HG02678 (cell line): ENCODE data around the gene KRT33B.
"Not testable (repeated sequence)": the region's sequence is repeated elsewhere in the genome, so short reads cannot be mapped to it uniquely, and the experiment has no call there.

Source experiments
- ATAC-seq: cut with Tn5 transposase; IDR thresholded peaks from one replicate; pipeline ENCODE4 v1.9.1; 2021; ENCODE audit warnings: mild to moderate bottlenecking, moderate library complexity; ENCODE audit not compliant: unreplicated experiment

The KRT33B gene

GRCh38 chr17:41394254-41394996, 24.8 kb upstream of the KRT33B start:
- no peak for ATAC-seq

- no peak for ATAC-seq
Measured at GRCh38 chr17:41393826-41394225, 24.2 kb upstream of the KRT33B start.

GRCh38 chr17:41393294-41393693, 23.7 kb upstream of the KRT33B start:
- no peak for ATAC-seq

GRCh38 chr17:41392278-41392677, 22.7 kb upstream of the KRT33B start:
- no peak for ATAC-seq

GRCh38 chr17:41391535-41391934, 21.9 kb upstream of the KRT33B start:
- ATAC-seq: no peak

GRCh38 chr17:41390411-41390938, 20.9 kb upstream of the KRT33B start:
- no peak for ATAC-seq

- no peak for ATAC-seq
Measured at GRCh38 chr17:41387670-41388069, 18.1 kb upstream of the KRT33B start.

GRCh38 chr17:41386227-41386626, 16.6 kb upstream of the KRT33B start:
- no peak for ATAC-seq

GRCh38 chr17:41383690-41384089, 14.1 kb upstream of the KRT33B start:
- ATAC-seq: no peak

- no peak for ATAC-seq
Measured at GRCh38 chr17:41382394-41382793, 12.8 kb upstream of the KRT33B start.

- ATAC-seq: not testable (repeated sequence)
Measured at GRCh38 chr17:41381943-41382342, 12.3 kb upstream of the KRT33B start, which contains the start of gene KRT34. Gene KRT34, minus strand, starts transcription at chr17:41382306. Its CDS starts 60 bp downstream, at chr17:41382246.

GRCh38 chr17:41380091-41380490, 10.5 kb upstream of the KRT33B start:
- not testable (repeated sequence) for ATAC-seq

- no peak for ATAC-seq
Measured at GRCh38 chr17:41377546-41377945, 7.9 kb upstream of the KRT33B start.

- no peak for ATAC-seq
Measured at GRCh38 chr17:41369023-41369422, 590 bp downstream of the KRT33B start.

- ATAC-seq: no peak
Measured at GRCh38 chr17:41367426-41368075, 2.1 kb downstream of the KRT33B start.

- ATAC-seq: no peak
Measured at GRCh38 chr17:41366070-41366469, 3.5 kb downstream of the KRT33B start.

- no peak for ATAC-seq
Measured at GRCh38 chr17:41363881-41364280, 5.7 kb downstream of the KRT33B start.

GRCh38 chr17:41360296-41360995, 9.2 kb downstream of the KRT33B start:
- no peak for ATAC-seq

- ATAC-seq: no peak
Measured at GRCh38 chr17:41354536-41354935, 15.1 kb downstream of the KRT33B start.

GRCh38 chr17:41352597-41353366, 16.8 kb downstream of the KRT33B start:
- ATAC-seq: no peak

- ATAC-seq: no peak
Measured at GRCh38 chr17:41351177-41351576, 18.4 kb downstream of the KRT33B start.
